ENCODE results near the gene NRCAM.

- TF ChIP-seq POLR2AphosphoS5 (IDR thresholded peaks at IDR 0.05) (no peak), POLR2A (IDR thresholded peaks at IDR 0.05) (no peak)
- TF ChIP-seq, protein P1, sequence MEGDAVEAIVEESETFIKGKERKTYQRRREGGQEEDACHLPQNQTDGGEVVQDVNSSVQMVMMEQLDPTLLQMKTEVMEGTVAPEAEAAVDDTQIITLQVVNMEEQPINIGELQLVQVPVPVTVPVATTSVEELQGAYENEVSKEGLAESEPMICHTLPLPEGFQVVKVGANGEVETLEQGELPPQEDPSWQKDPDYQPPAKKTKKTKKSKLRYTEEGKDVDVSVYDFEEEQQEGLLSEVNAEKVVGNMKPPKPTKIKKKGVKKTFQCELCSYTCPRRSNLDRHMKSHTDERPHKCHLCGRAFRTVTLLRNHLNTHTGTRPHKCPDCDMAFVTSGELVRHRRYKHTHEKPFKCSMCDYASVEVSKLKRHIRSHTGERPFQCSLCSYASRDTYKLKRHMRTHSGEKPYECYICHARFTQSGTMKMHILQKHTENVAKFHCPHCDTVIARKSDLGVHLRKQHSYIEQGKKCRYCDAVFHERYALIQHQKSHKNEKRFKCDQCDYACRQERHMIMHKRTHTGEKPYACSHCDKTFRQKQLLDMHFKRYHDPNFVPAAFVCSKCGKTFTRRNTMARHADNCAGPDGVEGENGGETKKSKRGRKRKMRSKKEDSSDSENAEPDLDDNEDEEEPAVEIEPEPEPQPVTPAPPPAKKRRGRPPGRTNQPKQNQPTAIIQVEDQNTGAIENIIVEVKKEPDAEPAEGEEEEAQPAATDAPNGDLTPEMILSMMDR (IDR thresholded peaks at IDR 0.05): no peak
Observed at GRCh38 chr7:108427766-108428165, 28.5 kb downstream of the NRCAM start.

All from sigmoid colon (tissue), 4 donors.